HepG2 (cell line): ENCODE measurements around the gene C10orf90. TPM values are rescaled to one million over a fixed set of nuclear protein-coding genes. Genes with fewer than 3 reads are reported as not detected.

Experiments
- ATAC-seq: fragments of 200-7000 bp; cut with Tn5 transposase; 3 replicates; pipeline ENCODE4 v1.9.1; 2020; ENCODE audit warnings: mild to moderate bottlenecking, moderate library complexity
- BruUV-seq: library from RNA; stranded (reverse); fragments of 400-500 nt; replicated peaks from 2 replicates; lab custom pipeline; 2021; lab: Mats Ljungman, UMichigan
- CTCF ChIA-PET: fragments of 300-600 bp; formaldehyde crosslinking; extraction: SDS; loops from one replicate; lab custom pipeline; 2021; ENCODE audit warnings: low total read pairs, inconsistent platforms, low intra/inter-chr PET ratio; lab: Yijun Ruan, JAX
- POLR2A ChIA-PET: fragments of 350-600 bp; sonication (Branson Sonifier 250); formaldehyde crosslinking; loops from one replicate; lab custom pipeline; 2020; ENCODE audit warnings: antibody characterized with exemption, inconsistent platforms; lab: Yijun Ruan, JAX
- DNase-seq: peaks from one replicate; pipeline ENCODE4 v3.0.0-alpha.2; 2015; ENCODE audit warnings: low spot score
- FAIRE-seq: peaks from 3 replicates; lab custom pipeline; 2011; peaks lifted over from hg19 to GRCh38; lab: Jason Lieb, UNC
- H2AFZ ChIP-seq: one replicate; pipeline ENCODE4 v1.6.1; 2011; ENCODE audit warnings: low read length, inconsistent platforms
- H3K27ac ChIP-seq: fragments of 300-600 bp; 3 replicates; pipeline ENCODE4 v1.8.0; 2011; ENCODE audit warnings: mixed run types, mild to moderate bottlenecking, mixed read lengths, low read length, inconsistent platforms; ENCODE audit not compliant: insufficient read depth; ENCODE audit errors: extremely low read length
- H3K27me3 ChIP-seq, 2 experiments: fragments of 200-600 bp in 1 of 2; 2 replicates in 1 of 2; 3 replicates in 1 of 2; pipeline versions ENCODE4 v1.6.0 to v1.8.0; 2011; ENCODE audit warnings: low read length in 2 of 2, mild to moderate bottlenecking in 2 of 2, moderate library complexity in 2 of 2, inconsistent platforms in 1 of 2; ENCODE audit not compliant: insufficient read depth in 2 of 2, control insufficient read depth in 1 of 2
- H3K36me3 ChIP-seq, 2 experiments: fragments of 200-600 bp in 1 of 2; replicated peaks in 1 of 2; 2 replicates in 1 of 2; 3 replicates in 1 of 2; pipeline versions ENCODE4 v1.5.1 to v1.8.0; 2011; ENCODE audit warnings: low read length in 2 of 2, inconsistent platforms in 1 of 2; ENCODE audit not compliant: insufficient read depth in 2 of 2, control insufficient read depth in 1 of 2
- H3K4me1 ChIP-seq: 2 replicates; pipeline ENCODE4 v1.5.1; 2012; ENCODE audit warnings: low read length, inconsistent platforms; ENCODE audit not compliant: insufficient read depth
- H3K4me2 ChIP-seq: 2 replicates; pipeline ENCODE4 v1.6.0; 2011; ENCODE audit warnings: low read depth, low read length, inconsistent platforms
- H3K4me3 ChIP-seq, 3 experiments: fragments of 200-600 bp in 1 of 3; sonication (generic), shearing (Covaris generic) in 1 of 3; replicated peaks in 1 of 3; 2 replicates each; pipeline ENCODE4 v1.5.1; 2011 to 2016; ENCODE audit warnings: low read length in 3 of 3, inconsistent platforms in 2 of 3, low read depth in 2 of 3, mild to moderate bottlenecking in 2 of 3, control low read depth in 1 of 3, mixed read lengths in 1 of 3; ENCODE audit not compliant: insufficient read depth in 1 of 3
- H3K79me2 ChIP-seq: one replicate; pipeline ENCODE4 v1.6.1; 2011; ENCODE audit warnings: low read length, inconsistent platforms; ENCODE audit not compliant: insufficient read depth
- H3K9ac ChIP-seq: 2 replicates; pipeline ENCODE4 v1.6.0; 2011; ENCODE audit warnings: mild to moderate bottlenecking, low read depth, low read length, inconsistent platforms; ENCODE audit not compliant: insufficient read depth
- H3K9me3 ChIP-seq: 2 replicates; pipeline ENCODE4 v1.5.1; 2012; ENCODE audit warnings: mild to moderate bottlenecking, low read length
- H4K20me1 ChIP-seq: 2 replicates; pipeline ENCODE4 v1.6.0; 2011; ENCODE audit warnings: inconsistent platforms, mild to moderate bottlenecking, low read length, moderate library complexity; ENCODE audit not compliant: insufficient read depth
- GABPB1 ChIP-seq: IDR thresholded peaks from 2 replicates; pipeline ENCODE4 v1.6.1; 2016; ENCODE audit warnings: mild to moderate bottlenecking, missing genetic modification reagents, moderate library complexity, missing compliant biosample characterization
- MBD4 ChIP-seq: IDR thresholded peaks from 2 replicates; pipeline ENCODE4 v1.6.1; 2012; ENCODE audit warnings: low read length, inconsistent platforms, borderline replicate concordance
- NR2F2 ChIP-seq: IDR thresholded peaks from 2 replicates; pipeline ENCODE4 v1.6.1; 2012; ENCODE audit warnings: low read depth, inconsistent platforms, borderline replicate concordance
- SALL1 ChIP-seq: sonication (generic); formaldehyde crosslinking; IDR thresholded peaks from 2 replicates; pipeline ENCODE4 v1.8.0; 2022; ENCODE audit warnings: mild to moderate bottlenecking, missing genetic modification reagents
- ZFP62 ChIP-seq: sonication (generic); formaldehyde crosslinking; IDR thresholded peaks from 2 replicates; pipeline ENCODE4 v1.4.0; 2020; ENCODE audit warnings: missing genetic modification reagents
- ZNF333 ChIP-seq: sonication (generic); formaldehyde crosslinking; IDR thresholded peaks from 2 replicates; pipeline ENCODE4 v1.4.0; 2020; ENCODE audit warnings: mild to moderate bottlenecking, missing genetic modification reagents, borderline replicate concordance
- ZNF441 ChIP-seq: sonication (generic); formaldehyde crosslinking; IDR thresholded peaks from 2 replicates; pipeline ENCODE4 v1.7.0; 2021; ENCODE audit warnings: missing genetic modification reagents, borderline replicate concordance
- ZNF567 ChIP-seq: sonication (generic); formaldehyde crosslinking; IDR thresholded peaks from 2 replicates; pipeline ENCODE4 v1.8.1; 2023; ENCODE audit warnings: mild to moderate bottlenecking, missing genetic modification reagents, borderline replicate concordance
- ZNF879 ChIP-seq: sonication (generic); formaldehyde crosslinking; IDR thresholded peaks from 2 replicates; pipeline ENCODE4 v1.8.1; 2023; ENCODE audit warnings: missing genetic modification reagents
- WGBS: methylation state at CpG from one replicate; pipeline ENCODE4 v1.1.6; 2017; ENCODE audit warnings: low lambda C conversion rate; 5-methylcytosine and 5-hydroxymethylcytosine counted together
- in situ Hi-C: cut with HindIII; loops from 2 replicates; pipeline ENCODE4 v1.10.0; 2017; ENCODE audit warnings: low pct_unique_long_range_greater_than_20kb; ENCODE audit not compliant: extremely low pct_ligation_motif_present
- intact Hi-C: fragments of 100-400 bp; cut with micrococcal nuclease; formaldehyde crosslinking; loops from one replicate; pipeline ENCODE4 v1.10.0; 2022; ENCODE audit not compliant: unreplicated experiment
- polyA plus RNA-seq, 8 experiments: library from polyadenylated mRNA; depleted of rRNA in 3 of 8; stranded (reverse) in 7 of 8; unstranded in 1 of 8; fragments of >200 nt; fragmentation: Illumina TruSeq in 4 of 8; extraction: Trizol in 4 of 8; gene quantifications; 2 replicates each; pipeline versions ENCODE4 v1.2.1 to v1.2.3, GENCODE V29; 2011 to 2016; ENCODE audit warnings: low read depth in 4 of 8, missing spikeins in 1 of 8, mixed read lengths in 1 of 8; ENCODE audit not compliant: insufficient read depth in 1 of 8
- total RNA-seq, 5 experiments: library from RNA; depleted of rRNA; stranded (reverse); fragments of >200 nt; fragmentation: Illumina TruSeq; extraction: Trizol; gene quantifications; 2 replicates each; pipeline ENCODE4 v1.2.3, GENCODE V29; 2016; ENCODE audit warnings: low read depth in 1 of 5
- TF ChIP-seq, protein P1 (sequence below): sonication (generic); formaldehyde crosslinking; IDR thresholded peaks from 2 replicates; pipeline ENCODE4 v1.4.0; 2020; ENCODE audit warnings: mild to moderate bottlenecking, missing genetic modification reagents

The C10orf90 gene
- total and polyA plus RNA-seq, 2 of the 13 experiments (the other 11 are each of a cell fraction or from before 2014, with no cell fraction given): not detected

DNA sequence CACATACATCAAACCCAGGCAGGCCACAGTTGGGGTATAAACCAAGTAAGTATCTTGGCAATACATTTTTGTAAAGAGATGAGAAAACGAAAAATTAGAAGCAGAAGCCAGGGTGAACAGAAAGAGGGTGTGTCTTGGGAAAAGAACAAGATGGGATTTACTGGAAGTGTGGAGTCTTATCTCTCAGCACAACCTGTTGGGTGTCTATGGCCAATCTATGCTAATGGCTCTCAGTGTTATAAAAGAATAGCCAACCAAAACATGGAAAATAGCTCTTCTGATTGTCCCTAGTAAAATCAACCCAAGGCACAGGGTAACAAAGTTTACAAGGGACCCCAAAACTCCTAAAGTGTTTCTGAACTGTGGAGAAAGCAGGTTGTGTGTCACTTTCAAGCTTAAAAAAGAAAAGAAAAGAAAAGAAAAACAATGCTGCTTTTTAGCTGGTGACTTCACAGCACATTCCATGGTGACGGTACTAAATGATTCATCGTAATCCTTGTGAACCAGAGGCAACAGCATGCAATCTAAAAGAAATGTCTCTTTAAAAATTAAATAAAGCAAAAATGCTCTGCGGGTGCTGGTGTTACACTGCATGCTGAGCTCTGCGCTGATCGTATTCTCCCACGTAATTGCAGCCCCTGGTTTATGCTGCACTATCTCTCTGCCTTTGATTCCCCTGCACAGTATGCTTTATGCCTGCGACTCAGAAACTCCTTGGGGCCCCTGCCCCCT, 100.8 kb downstream of the C10orf90 start:
- H3K27me3 ChIP-seq: no peaks in the 10 kb centered on the region; a peak in 1 of 5 replicates
- no peak overlapping the region for H3K4me3 ChIP-seq
- H3K9me3 ChIP-seq: no peaks in the 10 kb centered on the region; the same call in 1 of the 2 replicates
- no TSS peak for BruUV-seq
- no peak overlapping the region for H3K27ac ChIP-seq
- 21% methylated on average over 8 of the region's 8 CpGs for WGBS
- no peaks in the 10 kb centered on the region for H3K4me1 ChIP-seq
- H4K20me1 ChIP-seq: no peaks in the 10 kb centered on the region
- H3K36me3 ChIP-seq: no peaks in the 10 kb centered on the region
- no peak overlapping the region for H2AFZ ChIP-seq
- FAIRE-seq: no peak
- intact Hi-C loops: no loop called here
- no peaks in the 10 kb centered on the region for H3K79me2 ChIP-seq
- POLR2A ChIA-PET: no interaction called here
- CTCF ChIA-PET: no interaction called here
- H3K4me2 ChIP-seq: no peak overlapping the region
- DNase-seq: peak; percentile 5
- H3K9ac ChIP-seq: no peak overlapping the region
- no peak for ATAC-seq
- in situ Hi-C loops: no loop called here
- TF ChIP-seq SALL1 (CRISPR knock-in tag) (no peak), ZNF567 (CRISPR knock-in tag) (no peak), ZFP62 (CRISPR knock-in tag) (no peak), ZNF333 (no peak), ZNF441 (CRISPR knock-in tag) (no peak), GABPB1 (CRISPR knock-in tag) (no peak), MBD4 (no peak), NR2F2 (no peak), ZNF879 (CRISPR knock-in tag) (no peak)
- TF ChIP-seq, protein P1, sequence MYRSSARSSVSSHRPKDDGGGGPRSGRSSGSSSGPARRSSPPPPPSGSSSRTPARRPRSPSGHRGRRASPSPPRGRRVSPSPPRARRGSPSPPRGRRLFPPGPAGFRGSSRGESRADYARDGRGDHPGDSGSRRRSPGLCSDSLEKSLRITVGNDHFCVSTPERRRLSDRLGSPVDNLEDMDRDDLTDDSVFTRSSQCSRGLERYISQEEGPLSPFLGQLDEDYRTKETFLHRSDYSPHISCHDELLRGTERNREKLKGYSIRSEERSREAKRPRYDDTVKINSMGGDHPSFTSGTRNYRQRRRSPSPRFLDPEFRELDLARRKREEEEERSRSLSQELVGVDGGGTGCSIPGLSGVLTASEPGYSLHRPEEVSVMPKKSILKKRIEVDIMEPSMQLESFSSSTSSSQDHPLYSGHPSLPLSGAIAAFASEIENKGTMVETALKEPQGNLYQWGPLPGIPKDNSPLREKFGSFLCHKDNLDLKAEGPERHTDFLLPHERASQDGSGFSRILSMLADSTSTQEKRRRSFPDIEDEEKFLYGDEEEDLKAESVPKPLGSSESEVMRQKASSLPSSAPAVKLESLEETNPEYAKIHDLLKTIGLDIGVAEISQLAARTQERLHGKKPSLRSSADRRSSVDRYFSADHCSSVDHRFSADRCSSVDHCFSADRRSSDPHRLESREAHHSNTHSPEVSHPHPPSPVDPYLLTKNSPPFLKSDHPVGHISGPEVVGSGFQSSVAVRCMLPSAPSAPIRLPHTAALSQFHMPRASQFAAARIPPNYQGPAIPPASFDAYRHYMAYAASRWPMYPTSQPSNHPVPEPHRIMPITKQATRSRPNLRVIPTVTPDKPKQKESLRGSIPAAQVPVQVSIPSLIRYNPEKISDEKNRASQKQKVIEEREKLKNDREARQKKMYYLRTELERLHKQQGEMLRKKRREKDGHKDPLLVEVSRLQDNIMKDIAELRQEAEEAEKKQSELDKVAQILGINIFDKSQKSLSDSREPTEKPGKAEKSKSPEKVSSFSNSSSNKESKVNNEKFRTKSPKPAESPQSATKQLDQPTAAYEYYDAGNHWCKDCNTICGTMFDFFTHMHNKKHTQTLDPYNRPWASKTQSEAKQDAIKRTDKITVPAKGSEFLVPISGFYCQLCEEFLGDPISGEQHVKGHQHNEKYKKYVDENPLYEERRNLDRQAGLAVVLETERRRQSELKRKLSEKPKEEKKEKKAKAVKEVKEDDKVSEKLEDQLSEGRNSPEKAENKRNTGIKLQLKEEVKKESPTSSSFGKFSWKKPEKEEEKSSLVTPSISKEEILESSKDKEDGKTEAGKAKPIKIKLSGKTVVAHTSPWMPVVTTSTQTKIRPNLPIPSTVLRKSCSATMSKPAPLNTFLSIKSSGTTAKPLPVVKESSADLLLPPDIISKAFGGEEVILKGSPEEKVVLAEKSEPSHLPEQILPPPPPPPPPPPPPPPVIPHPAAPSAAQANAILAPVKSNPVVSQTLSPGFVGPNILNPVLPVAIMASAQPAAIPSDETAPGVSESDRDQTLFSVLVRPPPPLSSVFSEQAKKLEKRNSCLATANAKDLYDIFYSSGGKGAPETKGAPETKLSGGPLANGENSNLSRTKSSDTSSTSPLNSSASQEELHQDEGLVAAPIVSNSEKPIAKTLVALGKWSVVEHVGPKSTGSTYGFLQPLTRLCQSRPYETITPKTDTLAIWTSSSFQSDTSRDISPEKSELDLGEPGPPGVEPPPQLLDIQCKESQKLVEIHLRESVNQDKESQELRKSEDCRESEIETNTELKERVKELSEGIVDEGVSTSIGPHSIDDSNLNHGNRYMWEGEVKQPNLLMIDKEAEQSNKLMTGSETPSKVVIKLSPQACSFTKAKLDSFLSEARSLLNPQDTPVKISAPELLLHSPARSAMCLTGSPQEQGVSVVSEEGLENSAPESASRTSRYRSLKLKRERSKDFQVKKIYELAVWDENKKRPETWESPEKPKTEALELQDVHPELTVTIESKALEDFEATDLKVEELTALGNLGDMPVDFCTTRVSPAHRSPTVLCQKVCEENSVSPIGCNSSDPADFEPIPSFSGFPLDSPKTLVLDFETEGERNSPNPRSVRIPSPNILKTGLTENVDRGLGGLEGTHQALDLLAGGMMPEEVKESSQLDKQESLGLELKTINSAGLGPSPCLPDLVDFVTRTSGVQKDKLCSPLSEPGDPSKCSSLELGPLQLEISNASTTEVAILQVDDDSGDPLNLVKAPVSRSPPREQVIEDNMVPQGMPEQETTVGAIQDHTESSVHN (CRISPR knock-in tag): no peak
